Endothelial cell of umbilical vein (primary cell): ENCODE measurements around the gene ALG12. TPM values are rescaled to one million over a fixed set of nuclear protein-coding genes. Genes with fewer than 3 reads are reported as not detected.

Experiments used
- BruUV-seq: library from RNA; stranded (reverse); fragments of 400-500 nt; replicated peaks from 2 replicates; lab custom pipeline; 2021; lab: Mats Ljungman, UMichigan
- CTCF ChIA-PET: fragments of 300-600, 350-600 bp; sonication (Branson Sonifier 250); formaldehyde crosslinking; loops from one replicate; lab custom pipeline; 2021; ENCODE audit warnings: antibody characterized with exemption, inconsistent platforms; lab: Charles Lee
- POLR2A ChIA-PET: fragments of 300-600, 350-600 bp; sonication (Branson Sonifier 250); formaldehyde crosslinking; loops from one replicate; lab custom pipeline; 2021; ENCODE audit warnings: antibody characterized with exemption, inconsistent platforms; lab: Charles Lee
- DNase-seq: peaks from one replicate; pipeline ENCODE4 v3.0.0-alpha.2; 2011; ENCODE audit warnings: low read depth, low spot score
- FAIRE-seq: peaks from 2 replicates; lab custom pipeline; 2011; peaks lifted over from hg19 to GRCh38; lab: Jason Lieb, UNC
- H2AFZ ChIP-seq: 2 replicates; pipeline ENCODE4 v1.6.0; 2012; ENCODE audit warnings: low read depth, low read length, control low read depth, inconsistent platforms
- H3K27ac ChIP-seq: 2 replicates; pipeline ENCODE4 v1.5.1; 2011; ENCODE audit warnings: low read depth, mild to moderate bottlenecking, control low read depth, low read length, moderate library complexity; ENCODE audit not compliant: insufficient read depth
- H3K27me3 ChIP-seq, 2 experiments: 2 replicates each; pipeline versions ENCODE4 v1.6.0 to v1.6.1; 2011; ENCODE audit warnings: low read length in 2 of 2, mixed read lengths in 1 of 2; ENCODE audit not compliant: control insufficient read depth in 2 of 2, insufficient read depth in 2 of 2
- H3K36me3 ChIP-seq, 2 experiments: 2 replicates in 1 of 2; 3 replicates in 1 of 2; pipeline ENCODE4 v1.5.1; 2011; ENCODE audit warnings: low read length in 2 of 2, mild to moderate bottlenecking in 1 of 2, moderate library complexity in 1 of 2; ENCODE audit not compliant: control insufficient read depth in 2 of 2, insufficient read depth in 2 of 2; ENCODE audit errors: extremely low read depth in 1 of 2
- H3K4me1 ChIP-seq: 3 replicates; pipeline ENCODE4 v1.5.1; 2011; ENCODE audit warnings: mild to moderate bottlenecking, low read length; ENCODE audit not compliant: control insufficient read depth, insufficient read depth; ENCODE audit errors: extremely low read depth
- H3K4me2 ChIP-seq: 2 replicates; pipeline ENCODE4 v1.6.1; 2011; ENCODE audit warnings: low read length, control low read depth, mixed read lengths; ENCODE audit not compliant: insufficient read depth
- H3K4me3 ChIP-seq, 3 experiments: fragments of 200-600 bp in 1 of 3; sonication (generic), shearing (Covaris generic) in 1 of 3; replicated peaks in 1 of 3; 2 replicates each; pipeline ENCODE4 v1.5.1; 2011 to 2016; ENCODE audit warnings: control low read depth in 3 of 3, low read length in 3 of 3, mild to moderate bottlenecking in 2 of 3, inconsistent platforms in 1 of 3, low read depth in 1 of 3, moderate library complexity in 1 of 3; ENCODE audit not compliant: insufficient read depth in 1 of 3
- H3K79me2 ChIP-seq: 2 replicates; pipeline ENCODE4 v1.6.0; 2012; ENCODE audit warnings: low read length, inconsistent platforms; ENCODE audit not compliant: control insufficient read depth, insufficient read depth
- H3K9ac ChIP-seq: replicated peaks from 2 replicates; pipeline ENCODE3; 2011; ENCODE audit warnings: low read length, control low read depth; ENCODE audit not compliant: insufficient read depth; ENCODE audit errors: extremely low read depth
- H3K9me1 ChIP-seq: replicated peaks from 3 replicates; pipeline ENCODE4 v1.6.0; 2011; ENCODE audit warnings: mild to moderate bottlenecking, low read length; ENCODE audit not compliant: control insufficient read depth, insufficient read depth; ENCODE audit errors: extremely low read depth
- H3K9me3 ChIP-seq: replicated peaks from 2 replicates; pipeline ENCODE4 v1.5.1; 2012; ENCODE audit warnings: low read length, inconsistent platforms; ENCODE audit not compliant: control insufficient read depth, insufficient read depth
- H4K20me1 ChIP-seq: replicated peaks from 2 replicates; pipeline ENCODE3; 2011; ENCODE audit warnings: mild to moderate bottlenecking, low read length; ENCODE audit not compliant: control insufficient read depth, insufficient read depth; ENCODE audit errors: extremely low read depth
- EZH2 ChIP-seq: IDR thresholded peaks from 2 replicates; pipeline ENCODE4 v1.6.1; 2012; ENCODE audit warnings: borderline replicate concordance, low read depth, mild to moderate bottlenecking, moderate library complexity, low read length, inconsistent platforms; ENCODE audit not compliant: severe bottlenecking
- FOS ChIP-seq: IDR thresholded peaks from 2 replicates; pipeline ENCODE4 v1.6.1; 2011; ENCODE audit warnings: mild to moderate bottlenecking, low read length, moderate library complexity, borderline replicate concordance; ENCODE audit not compliant: insufficient read depth
- GATA2 ChIP-seq: IDR thresholded peaks from 2 replicates; pipeline ENCODE4 v1.7.0; 2011; ENCODE audit warnings: low read depth, mild to moderate bottlenecking, moderate library complexity, mixed read lengths, low read length; ENCODE audit not compliant: insufficient read length, insufficient read depth
- JUN ChIP-seq: IDR thresholded peaks from 2 replicates; pipeline ENCODE4 v1.6.1; 2011; ENCODE audit warnings: borderline replicate concordance, low read depth; ENCODE audit not compliant: insufficient read length, insufficient read depth
- MYC ChIP-seq: IDR thresholded peaks from one replicate; pipeline ENCODE4 v1.6.1; 2011; ENCODE audit warnings: mild to moderate bottlenecking, low read depth, low read length
- POLR2A ChIP-seq: IDR thresholded peaks from 2 replicates; pipeline ENCODE4 v1.6.1; 2012; ENCODE audit warnings: low read depth, mild to moderate bottlenecking, control low read depth, low read length
- POLR2AphosphoS5 ChIP-seq: IDR thresholded peaks from 2 replicates; pipeline ENCODE4 v1.6.1; 2012; ENCODE audit warnings: low read depth, mild to moderate bottlenecking, control low read depth, low read length, moderate library complexity; ENCODE audit not compliant: insufficient read depth
- dilution Hi-C: fragments of 300-500 bp; cut with MboI; formaldehyde crosslinking; loops from one replicate; pipeline ENCODE4 v1.15.0; 2019; ENCODE audit warnings: low sequenced_read_pairs; ENCODE audit not compliant: extremely low pct_ligation_motif_present
- intact Hi-C: fragments of 100-400 bp; cut with micrococcal nuclease; formaldehyde crosslinking; loops from one replicate; pipeline ENCODE4 v1.10.0; 2022
- polyA plus RNA-seq, 4 experiments: library from polyadenylated mRNA; depleted of rRNA in 3 of 4; stranded (reverse) in 3 of 4; unstranded in 1 of 4; fragments of >200 nt; gene quantifications; 2 replicates each; pipeline versions ENCODE4 v1.2.1 to v1.2.3, GENCODE V29; 2011 to 2012; ENCODE audit warnings: missing spikeins in 1 of 4
- total RNA-seq: library from RNA; stranded (reverse); gene quantifications from 2 replicates; pipeline ENCODE4 v1.2.3, GENCODE V29; 2021
- TF ChIP-seq, protein P1 (sequence below), 2 donors: IDR thresholded peaks; 1 replicate in 1 of 2; 2 replicates in 1 of 2; pipeline ENCODE4 v1.5.1; 2011; ENCODE audit warnings: low read length in 2 of 2, mild to moderate bottlenecking in 2 of 2, moderate library complexity in 2 of 2, control low read depth in 1 of 2, inconsistent platforms in 1 of 2, low read depth in 1 of 2; ENCODE audit not compliant: insufficient read depth in 1 of 2; ENCODE audit errors: extremely low read depth in 1 of 2
- TF ChIP-seq, protein P2 (sequence below): IDR thresholded peaks from 2 replicates; pipeline ENCODE4 v1.6.1; 2011; ENCODE audit not compliant: insufficient read depth, insufficient read length

Gene ALG12
- total and polyA plus RNA-seq, 2 donors (not counting 3 experiments of a cell fraction or from before 2014, with no cell fraction given): 14.6 to 18.0 TPM

DNA sequence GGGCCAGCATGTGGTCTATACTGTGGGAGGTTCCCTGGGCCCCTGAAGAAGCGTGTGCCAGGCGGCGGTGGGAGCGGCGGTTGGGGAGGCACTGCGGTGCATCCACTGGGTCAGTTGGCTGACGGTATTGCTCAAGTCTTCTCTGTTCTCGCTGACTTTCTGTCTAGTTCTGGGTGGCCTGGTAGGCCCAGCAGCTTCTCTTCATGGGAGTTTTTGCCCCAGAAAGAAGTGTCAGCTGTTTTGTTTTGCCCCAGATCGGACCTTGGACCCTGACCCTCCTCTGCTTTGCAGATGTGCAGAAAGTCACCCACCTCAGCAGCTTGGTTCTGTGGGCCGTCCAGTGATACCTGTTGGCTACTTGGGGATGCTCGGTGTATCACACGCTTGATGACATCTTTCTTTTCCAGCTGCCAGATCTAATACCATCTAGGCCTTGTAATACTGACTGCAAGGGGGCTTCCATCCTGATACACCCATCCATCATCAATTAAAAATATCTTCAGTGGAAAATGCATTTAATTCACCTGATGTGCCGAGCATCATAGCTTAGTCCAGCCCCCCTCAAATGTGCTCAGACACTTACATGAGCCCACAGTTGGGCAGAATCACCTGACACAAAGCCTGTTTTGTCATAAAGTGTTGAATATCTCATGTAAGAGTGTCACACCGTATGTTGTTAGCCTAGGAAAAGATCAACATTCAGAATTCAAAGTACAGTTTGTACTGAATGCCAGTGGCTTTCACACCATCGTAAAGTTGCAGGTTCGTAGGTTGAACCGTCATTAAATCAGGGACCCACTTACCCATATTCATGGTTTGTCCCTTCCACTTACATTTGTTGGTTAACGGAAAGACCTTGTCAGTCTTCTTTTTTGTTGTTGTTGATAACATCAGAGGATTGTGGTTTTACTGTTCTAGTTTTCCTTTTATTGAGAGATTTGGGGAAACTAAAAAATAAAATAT, 50.7 kb downstream of the ALG12 start:
- intact Hi-C loops: no loop called here
- Histone ChIP-seq H2AFZ (no peak overlapping the region), H3K4me2 (no peak overlapping the region), H3K4me1 (no peaks in the 10 kb centered on the region), H3K27ac (no peak overlapping the region), H4K20me1 (peaks cover 6% of the 10 kb centered on the region), H3K9ac (no peak overlapping the region), H3K9me3 (no peaks in the 10 kb centered on the region), H3K27me3 (no peaks in the 10 kb centered on the region), H3K36me3 (no peaks in the 10 kb centered on the region), H3K79me2 (peaks cover 96% of the 10 kb centered on the region), H3K9me1 (no peaks in the 10 kb centered on the region), H3K4me3 (no peak overlapping the region)
- POLR2A ChIA-PET: no interaction called here
- FAIRE-seq: no peak
- TF ChIP-seq JUN (no peak), GATA2 (no peak), POLR2AphosphoS5 (no peak), MYC (no peak), EZH2 (no peak), POLR2A (no peak), FOS (no peak)
- TF ChIP-seq, protein P1, sequence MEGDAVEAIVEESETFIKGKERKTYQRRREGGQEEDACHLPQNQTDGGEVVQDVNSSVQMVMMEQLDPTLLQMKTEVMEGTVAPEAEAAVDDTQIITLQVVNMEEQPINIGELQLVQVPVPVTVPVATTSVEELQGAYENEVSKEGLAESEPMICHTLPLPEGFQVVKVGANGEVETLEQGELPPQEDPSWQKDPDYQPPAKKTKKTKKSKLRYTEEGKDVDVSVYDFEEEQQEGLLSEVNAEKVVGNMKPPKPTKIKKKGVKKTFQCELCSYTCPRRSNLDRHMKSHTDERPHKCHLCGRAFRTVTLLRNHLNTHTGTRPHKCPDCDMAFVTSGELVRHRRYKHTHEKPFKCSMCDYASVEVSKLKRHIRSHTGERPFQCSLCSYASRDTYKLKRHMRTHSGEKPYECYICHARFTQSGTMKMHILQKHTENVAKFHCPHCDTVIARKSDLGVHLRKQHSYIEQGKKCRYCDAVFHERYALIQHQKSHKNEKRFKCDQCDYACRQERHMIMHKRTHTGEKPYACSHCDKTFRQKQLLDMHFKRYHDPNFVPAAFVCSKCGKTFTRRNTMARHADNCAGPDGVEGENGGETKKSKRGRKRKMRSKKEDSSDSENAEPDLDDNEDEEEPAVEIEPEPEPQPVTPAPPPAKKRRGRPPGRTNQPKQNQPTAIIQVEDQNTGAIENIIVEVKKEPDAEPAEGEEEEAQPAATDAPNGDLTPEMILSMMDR (IDR thresholded peaks at IDR 0.05; ENCODE audit: extremely low read depth in 1 of 2, insufficient read depth in 1 of 2, low read depth in 1 of 2, low read length in 2 of 2): no peak
- TF ChIP-seq, protein P2, sequence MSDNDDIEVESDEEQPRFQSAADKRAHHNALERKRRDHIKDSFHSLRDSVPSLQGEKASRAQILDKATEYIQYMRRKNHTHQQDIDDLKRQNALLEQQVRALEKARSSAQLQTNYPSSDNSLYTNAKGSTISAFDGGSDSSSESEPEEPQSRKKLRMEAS: no peak
- BruUV-seq: no TSS peak
- CTCF ChIA-PET: no interaction called here
- DNase-seq: no peak
- dilution Hi-C loops: no loop called here
